Uterus (tissue), 2 donors: ENCODE data around the gene HSD17B8.

ENCODE experiments used
- POLR2A ChIP-seq, 2 donors: fragments of 450-650 bp; IDR thresholded peaks; one replicate each; pipeline ENCODE4 v1.6.1; 2016; ENCODE audit warnings: antibody characterized with exemption in 2 of 2, mild to moderate bottlenecking in 1 of 2, moderate library complexity in 1 of 2
- TF ChIP-seq, protein P1 (sequence below), 4 experiments: fragments of 200-600 bp in 2 of 4; fragments of 450-650 bp in 2 of 4; sonication (generic) in 2 of 4; IDR thresholded peaks; one replicate each; pipeline ENCODE4 v1.5.1; 2016 to 2019; ENCODE audit warnings: antibody characterized with exemption in 4 of 4, mild to moderate bottlenecking in 2 of 4, moderate library complexity in 1 of 4

- TF ChIP-seq, protein P1, sequence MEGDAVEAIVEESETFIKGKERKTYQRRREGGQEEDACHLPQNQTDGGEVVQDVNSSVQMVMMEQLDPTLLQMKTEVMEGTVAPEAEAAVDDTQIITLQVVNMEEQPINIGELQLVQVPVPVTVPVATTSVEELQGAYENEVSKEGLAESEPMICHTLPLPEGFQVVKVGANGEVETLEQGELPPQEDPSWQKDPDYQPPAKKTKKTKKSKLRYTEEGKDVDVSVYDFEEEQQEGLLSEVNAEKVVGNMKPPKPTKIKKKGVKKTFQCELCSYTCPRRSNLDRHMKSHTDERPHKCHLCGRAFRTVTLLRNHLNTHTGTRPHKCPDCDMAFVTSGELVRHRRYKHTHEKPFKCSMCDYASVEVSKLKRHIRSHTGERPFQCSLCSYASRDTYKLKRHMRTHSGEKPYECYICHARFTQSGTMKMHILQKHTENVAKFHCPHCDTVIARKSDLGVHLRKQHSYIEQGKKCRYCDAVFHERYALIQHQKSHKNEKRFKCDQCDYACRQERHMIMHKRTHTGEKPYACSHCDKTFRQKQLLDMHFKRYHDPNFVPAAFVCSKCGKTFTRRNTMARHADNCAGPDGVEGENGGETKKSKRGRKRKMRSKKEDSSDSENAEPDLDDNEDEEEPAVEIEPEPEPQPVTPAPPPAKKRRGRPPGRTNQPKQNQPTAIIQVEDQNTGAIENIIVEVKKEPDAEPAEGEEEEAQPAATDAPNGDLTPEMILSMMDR (IDR thresholded peaks at IDR 0.05), result no peak
- no peak for TF ChIP-seq POLR2A (IDR thresholded peaks at IDR 0.05)
Observed at GRCh38 chr6:33211136-33211535, 6.7 kb downstream of the HSD17B8 start.
